Cardiac fibroblast (primary cell): ENCODE results near the gene CKLF.

Experiments used
- DNase-seq, 2 donors: peaks; one replicate each; pipeline versions ENCODE4 v3.0.0 to v3.0.0-alpha.2; 2010; ENCODE audit warnings: low read depth in 2 of 2
- H3K4me3 ChIP-seq, 2 donors: replicated peaks in 1 of 2; 1 replicate in 1 of 2; 2 replicates in 1 of 2; pipeline ENCODE4 v1.5.1; 2011; ENCODE audit warnings: low read depth in 2 of 2, low read length in 2 of 2, mild to moderate bottlenecking in 2 of 2, moderate library complexity in 1 of 2
- CTCF ChIP-seq: IDR thresholded peaks from one replicate; pipeline ENCODE4 v1.5.1; 2011; ENCODE audit warnings: low read depth, mild to moderate bottlenecking, low read length, inconsistent platforms

CKLF gene

DNA sequence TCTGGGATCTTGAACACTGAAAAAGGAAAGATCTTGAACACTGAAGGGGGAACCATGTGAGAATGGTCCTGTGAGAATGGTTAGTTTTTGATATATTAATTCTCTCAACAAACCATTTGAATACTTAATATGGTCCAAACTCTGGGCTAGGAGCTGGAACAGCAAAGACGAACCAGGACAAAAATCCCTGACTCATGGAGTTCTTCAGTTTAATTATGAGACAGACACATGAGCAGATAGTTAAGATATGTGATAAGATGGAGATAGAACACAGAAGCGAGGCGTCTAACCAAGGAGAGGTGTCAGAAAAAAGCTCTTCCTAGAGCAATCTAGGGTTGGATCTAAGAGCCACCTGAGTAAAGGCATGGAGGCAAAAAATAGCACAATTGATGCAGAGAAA lies 1.6 kb downstream of the CKLF start:
- TF ChIP-seq CTCF, result no peak
- no peak overlapping the region for H3K4me3 ChIP-seq
- DNase-seq, result no peak

DNA sequence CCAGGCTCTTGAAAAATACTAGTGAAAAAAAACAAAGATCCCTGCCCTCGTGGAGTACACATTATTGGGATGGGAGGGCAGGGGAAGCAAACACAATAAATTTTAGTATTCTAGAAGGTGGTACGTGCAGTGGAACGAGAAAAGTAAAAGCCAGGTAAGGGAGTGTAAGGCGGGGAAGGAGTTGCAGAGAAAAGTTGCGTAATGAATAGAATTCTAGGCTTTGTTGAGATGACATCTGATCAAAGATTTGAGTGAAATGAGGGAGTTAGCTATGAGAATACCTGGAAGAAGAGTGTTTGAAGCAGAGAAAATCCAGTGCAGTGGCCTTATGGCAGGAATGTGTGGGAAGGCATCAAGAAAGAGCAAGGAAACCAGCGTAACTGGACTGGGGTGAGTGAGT lies 2.1 kb downstream of the CKLF start:
- H3K4me3 ChIP-seq, result no peak overlapping the region
- no peak for TF ChIP-seq CTCF
- DNase-seq, result no peak

DNA sequence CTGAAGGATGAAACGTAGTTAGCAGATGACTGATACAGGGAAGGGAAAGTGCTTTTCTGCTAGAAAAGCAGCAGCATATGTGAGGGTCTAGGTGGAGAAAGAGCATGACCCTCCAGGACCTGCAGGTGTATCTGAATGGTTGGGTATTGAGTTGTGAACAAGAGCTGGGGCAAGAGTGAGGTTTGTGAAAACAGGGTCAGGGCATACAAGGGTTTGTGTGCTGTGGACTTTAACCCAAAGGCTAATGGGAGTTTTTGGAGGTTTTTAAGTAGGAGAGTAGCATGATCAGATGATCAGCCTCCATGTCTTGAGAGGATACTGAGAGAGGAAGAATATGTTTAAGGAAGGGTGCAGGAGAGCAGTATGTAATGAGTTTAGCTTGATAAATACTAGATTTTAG lies 7.7 kb downstream of the CKLF start:
- DNase-seq, result no peak
- no peak for TF ChIP-seq CTCF
- no peak overlapping the region for H3K4me3 ChIP-seq

GRCh38 chr16:66561381-66562080 lies 9.2 kb downstream of the CKLF start:
- TF ChIP-seq CTCF, result no peak
- H3K4me3 ChIP-seq, result no peak overlapping the region
- no peak for DNase-seq

DNA sequence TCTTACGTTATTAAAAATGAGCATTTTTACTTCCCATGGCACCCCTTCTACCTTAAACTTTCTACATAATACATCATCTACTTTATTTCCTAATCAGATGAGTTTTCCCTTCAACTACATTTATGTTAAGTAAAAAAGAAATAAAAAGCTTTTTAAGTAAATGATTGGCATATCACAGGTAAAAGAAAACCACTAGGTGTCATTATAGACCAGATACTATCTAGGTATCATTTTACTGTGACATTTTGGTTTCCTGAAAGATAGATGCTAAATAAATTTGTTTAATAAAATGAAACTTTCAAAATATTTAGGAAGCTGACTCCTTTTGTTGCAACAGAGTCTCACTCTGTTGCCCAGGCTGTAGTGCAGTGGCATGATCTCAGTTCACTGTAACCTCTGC lies 10.0 kb downstream of the CKLF start:
- H3K4me3 ChIP-seq, result no peak overlapping the region
- no peak for DNase-seq
- no peak for TF ChIP-seq CTCF

DNA sequence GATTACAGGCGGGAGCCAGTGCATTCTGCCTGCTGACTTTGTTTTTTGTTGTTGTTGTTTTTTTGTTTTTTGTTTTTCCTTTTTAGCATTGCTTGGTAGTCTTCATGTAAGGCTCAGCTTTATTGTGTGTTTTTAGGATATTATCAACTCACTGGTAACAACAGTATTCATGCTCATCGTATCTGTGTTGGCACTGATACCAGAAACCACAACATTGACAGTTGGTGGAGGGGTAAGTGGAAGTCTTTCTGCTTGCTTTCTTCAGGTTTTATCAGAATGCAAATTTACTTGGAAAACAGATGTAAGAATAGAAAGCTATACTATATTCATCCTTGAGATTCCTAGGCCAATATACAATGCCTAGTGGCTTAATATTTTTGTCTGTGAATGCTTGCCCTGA lies 10.6 kb downstream of the CKLF start:
- TF ChIP-seq CTCF, result no peak
- H3K4me3 ChIP-seq, result no peak overlapping the region
- no peak for DNase-seq
